ENCODE data around the gene PRDM15.

DNA sequence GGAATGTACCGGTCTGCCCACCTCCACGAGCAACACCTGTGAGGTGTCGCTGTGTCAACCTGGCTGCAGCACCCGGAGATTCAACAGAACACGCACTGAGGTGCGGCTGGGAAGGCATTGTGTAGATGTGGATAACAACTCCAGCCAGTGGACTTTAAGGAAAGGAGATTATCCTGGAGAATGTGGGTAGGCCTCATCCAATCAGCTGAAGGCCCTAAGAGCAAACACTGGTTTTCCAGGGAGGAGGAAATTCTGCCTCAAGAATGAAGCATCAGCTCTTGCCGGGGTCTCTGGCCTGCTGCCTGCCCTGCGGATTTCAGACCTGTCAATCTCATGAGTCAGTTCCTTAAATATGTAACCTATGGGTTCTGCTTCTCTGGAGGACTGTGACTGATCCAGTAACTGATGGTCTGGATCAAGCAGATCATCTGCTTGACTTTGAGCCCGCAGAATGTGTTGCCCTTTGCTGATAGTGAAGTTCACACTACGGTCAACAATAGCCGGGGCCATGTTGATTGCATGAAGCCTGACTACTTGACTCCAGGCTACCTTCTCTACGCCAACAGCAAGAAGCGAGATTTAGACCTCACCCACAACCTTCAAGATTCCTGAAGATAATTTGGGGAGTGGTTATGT, 15.9 kb upstream of the PRDM15 start:
- TF ChIP-seq, protein P1, sequence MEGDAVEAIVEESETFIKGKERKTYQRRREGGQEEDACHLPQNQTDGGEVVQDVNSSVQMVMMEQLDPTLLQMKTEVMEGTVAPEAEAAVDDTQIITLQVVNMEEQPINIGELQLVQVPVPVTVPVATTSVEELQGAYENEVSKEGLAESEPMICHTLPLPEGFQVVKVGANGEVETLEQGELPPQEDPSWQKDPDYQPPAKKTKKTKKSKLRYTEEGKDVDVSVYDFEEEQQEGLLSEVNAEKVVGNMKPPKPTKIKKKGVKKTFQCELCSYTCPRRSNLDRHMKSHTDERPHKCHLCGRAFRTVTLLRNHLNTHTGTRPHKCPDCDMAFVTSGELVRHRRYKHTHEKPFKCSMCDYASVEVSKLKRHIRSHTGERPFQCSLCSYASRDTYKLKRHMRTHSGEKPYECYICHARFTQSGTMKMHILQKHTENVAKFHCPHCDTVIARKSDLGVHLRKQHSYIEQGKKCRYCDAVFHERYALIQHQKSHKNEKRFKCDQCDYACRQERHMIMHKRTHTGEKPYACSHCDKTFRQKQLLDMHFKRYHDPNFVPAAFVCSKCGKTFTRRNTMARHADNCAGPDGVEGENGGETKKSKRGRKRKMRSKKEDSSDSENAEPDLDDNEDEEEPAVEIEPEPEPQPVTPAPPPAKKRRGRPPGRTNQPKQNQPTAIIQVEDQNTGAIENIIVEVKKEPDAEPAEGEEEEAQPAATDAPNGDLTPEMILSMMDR (IDR thresholded peaks at IDR 0.05) = no peak
- no peak for TF ChIP-seq POLR2A (IDR thresholded peaks at IDR 0.05)

Data from esophagus squamous epithelium (tissue), 4 donors.